Kidney (tissue), 14 donors: ENCODE data around the gene CDK5RAP2. TPM values are rescaled to one million over a fixed set of nuclear protein-coding genes. Genes with fewer than 3 reads are reported as not detected.

Experiments used
- DNase-seq, 5 donors: peaks; one replicate each; pipeline ENCODE4 v3.0.0-alpha.2; 2013 to 2020
- FAIRE-seq: peaks from 2 replicates; lab custom pipeline; 2012; peaks lifted over from hg19 to GRCh38; lab: Jason Lieb, UNC
- H3K27ac ChIP-seq, 2 donors: one replicate each; pipeline ENCODE4 v1.7.0; 2013; ENCODE audit warnings: low read depth in 2 of 2, low read length in 2 of 2, inconsistent platforms in 1 of 2
- H3K27me3 ChIP-seq: one replicate; pipeline ENCODE4 v1.7.1; 2013; ENCODE audit warnings: low read length, inconsistent platforms; ENCODE audit not compliant: control insufficient read depth, insufficient read depth
- H3K36me3 ChIP-seq, 3 donors: one replicate each; pipeline versions ENCODE4 v1.7.0 to v1.7.1; 2013; ENCODE audit warnings: low read length in 3 of 3, control low read depth in 1 of 3, inconsistent platforms in 1 of 3; ENCODE audit not compliant: insufficient read depth in 3 of 3, control insufficient read depth in 2 of 3
- H3K4me1 ChIP-seq, 3 donors: one replicate each; pipeline versions ENCODE4 v1.7.0 to v1.7.1; 2013; ENCODE audit warnings: low read length in 3 of 3, inconsistent platforms in 1 of 3, low read depth in 1 of 3; ENCODE audit not compliant: control insufficient read depth in 2 of 3, insufficient read depth in 2 of 3
- H3K4me3 ChIP-seq, 3 donors: one replicate each; pipeline versions ENCODE4 v1.7.0 to v1.8.1; 2013; ENCODE audit warnings: low read length in 3 of 3, control low read depth in 1 of 3, inconsistent platforms in 1 of 3
- H3K9ac ChIP-seq, 3 donors: one replicate each; pipeline versions ENCODE4 v1.7.0 to v1.7.1; 2013; ENCODE audit warnings: low read length in 3 of 3, control low read depth in 1 of 3, inconsistent platforms in 1 of 3
- H3K9me3 ChIP-seq, 3 donors: one replicate each; pipeline versions ENCODE4 v1.7.0 to v1.7.1; 2013; ENCODE audit warnings: low read length in 3 of 3, control low read depth in 1 of 3, inconsistent platforms in 1 of 3; ENCODE audit not compliant: control insufficient read depth in 2 of 3, insufficient read depth in 1 of 3
- intact Hi-C: fragments of 100-400 bp; cut with DNase I; formaldehyde crosslinking; loops from one replicate; pipeline ENCODE4 v1.11.1; 2022
- polyA plus RNA-seq: library from polyadenylated mRNA; stranded (reverse); fragments of 350-450 nt; fragmentation: Illumina TruSeq; extraction: RNeasy Lipid Tissue Mini Kit (QIAGEN cat#74804); gene quantifications from one replicate; pipeline ENCODE4 v1.2.3, GENCODE V29; 2014; ENCODE audit warnings: low read depth, low replicate concordance; ENCODE audit not compliant: insufficient read depth
- total RNA-seq: library from RNA; stranded (reverse); fragmentation: NEBNext Ultra II Directional; extraction: Animal tissue kit (Norgen Biotek cat#: 25700); gene quantifications from one replicate; pipeline ENCODE4 v1.2.1, GENCODE V29; 2021
- TF ChIP-seq, protein P1 (sequence below): IDR thresholded peaks from 3 replicates; pipeline ENCODE4 v1.5.1; 2012; ENCODE audit warnings: mild to moderate bottlenecking, moderate library complexity, borderline replicate concordance; ENCODE audit not compliant: insufficient read depth; ENCODE audit errors: extremely low read depth
- donor health status: control.
- donor health status: control.
- donor health status: control.
- donor health status: control.
- donor health status: control.
- donor health status: DM: yes; HTN: yes; CAD: no.
- donor health status: Normal renal cell carcinoma (clear cell type).

Gene CDK5RAP2
- total and polyA plus RNA-seq, 2 donors from 2014 or later: 20.9 to 35.3 TPM

DNA sequence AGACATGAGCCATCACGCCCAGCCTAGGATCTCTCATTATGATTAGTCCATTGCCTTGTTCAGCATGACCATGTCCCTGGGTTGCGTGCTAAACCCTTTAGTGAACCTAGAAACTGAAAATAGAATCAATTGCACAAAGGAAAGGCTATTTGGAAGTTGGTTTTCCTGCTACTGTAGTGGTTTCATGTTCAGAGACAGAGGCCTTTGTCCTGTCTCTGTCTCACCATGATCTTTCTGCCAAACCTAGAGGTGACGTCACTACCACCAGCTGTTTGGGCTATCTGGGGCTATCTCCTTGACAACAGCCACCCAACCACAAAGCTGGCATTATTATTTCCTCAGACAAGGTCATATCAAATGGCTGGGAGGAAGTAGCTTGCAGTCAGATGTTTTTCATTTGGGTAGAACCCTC lies 4.0 kb upstream of the CDK5RAP2 start:
- peak in 4 of 5 donors; percentile 66 to 73 (median 67) for DNase-seq

DNA sequence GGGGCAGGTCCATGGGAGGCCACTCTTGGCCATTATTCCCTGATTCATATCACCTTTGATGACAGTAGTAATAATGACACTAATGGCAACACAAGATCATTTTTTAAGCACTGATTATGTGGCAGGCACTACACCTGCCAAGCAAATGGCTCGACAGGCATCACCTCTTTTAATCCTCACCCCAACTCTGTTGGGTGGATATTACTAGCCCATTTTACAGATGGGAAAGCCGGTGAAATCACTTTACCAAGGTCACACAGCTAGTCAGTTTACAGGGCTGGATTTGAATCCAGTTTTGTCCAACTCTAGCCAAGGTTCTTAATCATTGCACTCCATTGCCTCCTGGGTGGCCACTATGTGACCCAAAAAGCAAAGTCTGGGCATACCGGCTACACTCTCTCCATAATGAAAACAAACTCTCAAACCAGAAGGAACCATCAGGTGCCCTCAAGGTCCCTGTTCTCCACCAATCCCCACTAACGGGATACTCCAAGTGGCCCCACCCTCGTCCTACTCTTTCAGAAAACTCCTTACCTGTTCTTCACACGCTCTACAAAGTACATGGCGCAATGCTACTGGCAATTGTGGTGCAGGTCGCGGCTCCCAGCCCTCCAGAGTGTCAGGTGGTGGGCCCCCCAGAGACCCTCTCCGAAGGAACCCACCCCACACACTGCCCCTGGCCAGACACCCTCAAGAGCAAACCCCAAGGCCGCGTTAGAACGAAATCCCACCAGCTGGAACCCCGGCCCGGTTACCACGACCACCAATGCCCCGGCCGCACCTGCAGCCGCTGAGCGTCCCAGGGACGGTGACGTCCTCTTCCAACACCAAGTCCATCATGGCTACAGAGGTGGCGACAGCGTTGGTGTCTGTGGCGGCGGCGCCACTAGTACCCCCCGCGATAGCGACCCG lies 572 bp downstream of the CDK5RAP2 start:
- H3K27ac ChIP-seq: no peak overlapping the region
- peak in 3 of 5 donors; percentile 11 to 56 (median 42) for DNase-seq

More for the DNA sequence above, 4.0 kb upstream of the CDK5RAP2 start:
- H3K27ac ChIP-seq: no peak overlapping the region
- H3K4me3 ChIP-seq: no peak overlapping the region
- H3K36me3 ChIP-seq: no peaks in the 10 kb centered on the region
- H3K4me1 ChIP-seq: peaks cover 2 to 9% (median 9%) of the 10 kb centered on the region in 3 donors
- intact Hi-C loops: no loop called here
- TF ChIP-seq, protein P1, sequence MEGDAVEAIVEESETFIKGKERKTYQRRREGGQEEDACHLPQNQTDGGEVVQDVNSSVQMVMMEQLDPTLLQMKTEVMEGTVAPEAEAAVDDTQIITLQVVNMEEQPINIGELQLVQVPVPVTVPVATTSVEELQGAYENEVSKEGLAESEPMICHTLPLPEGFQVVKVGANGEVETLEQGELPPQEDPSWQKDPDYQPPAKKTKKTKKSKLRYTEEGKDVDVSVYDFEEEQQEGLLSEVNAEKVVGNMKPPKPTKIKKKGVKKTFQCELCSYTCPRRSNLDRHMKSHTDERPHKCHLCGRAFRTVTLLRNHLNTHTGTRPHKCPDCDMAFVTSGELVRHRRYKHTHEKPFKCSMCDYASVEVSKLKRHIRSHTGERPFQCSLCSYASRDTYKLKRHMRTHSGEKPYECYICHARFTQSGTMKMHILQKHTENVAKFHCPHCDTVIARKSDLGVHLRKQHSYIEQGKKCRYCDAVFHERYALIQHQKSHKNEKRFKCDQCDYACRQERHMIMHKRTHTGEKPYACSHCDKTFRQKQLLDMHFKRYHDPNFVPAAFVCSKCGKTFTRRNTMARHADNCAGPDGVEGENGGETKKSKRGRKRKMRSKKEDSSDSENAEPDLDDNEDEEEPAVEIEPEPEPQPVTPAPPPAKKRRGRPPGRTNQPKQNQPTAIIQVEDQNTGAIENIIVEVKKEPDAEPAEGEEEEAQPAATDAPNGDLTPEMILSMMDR: no peak
- H3K27me3 ChIP-seq: no peaks in the 10 kb centered on the region
- H3K9ac ChIP-seq: no peak overlapping the region
- FAIRE-seq: no peak
- H3K9me3 ChIP-seq: no peaks in the 10 kb centered on the region

DNA sequence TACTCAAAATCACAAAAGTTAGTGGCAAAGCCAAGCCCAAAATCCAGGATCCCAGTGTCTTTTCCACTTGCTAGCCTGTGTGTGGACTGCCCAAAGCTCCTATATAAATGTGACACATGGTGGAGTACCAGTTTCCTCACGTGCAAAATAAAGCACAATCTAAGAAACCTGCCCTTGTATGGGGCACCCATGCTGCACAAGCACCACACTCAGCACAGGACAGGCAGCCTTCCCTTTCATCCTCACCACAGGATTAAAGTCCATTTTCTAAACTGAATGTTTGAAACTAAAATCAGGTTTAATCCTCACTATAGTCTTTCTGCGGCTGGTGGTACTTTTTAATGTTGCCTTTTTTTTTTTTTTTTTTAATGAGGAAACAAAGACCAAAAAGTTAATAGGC lies 5.5 kb downstream of the CDK5RAP2 start:
- no peak overlapping the region for H3K27ac ChIP-seq
- no peak for DNase-seq
- TF ChIP-seq, protein P1: no peak
- no peaks in the 10 kb centered on the region for H3K9me3 ChIP-seq
- peaks cover 2 to 11% (median 8%) of the 10 kb centered on the region in 3 donors for H3K4me1 ChIP-seq
- H3K27me3 ChIP-seq: no peaks in the 10 kb centered on the region
- intact Hi-C loops: no loop called here
- no peak for FAIRE-seq
- peaks cover 2 to 17% (median 14%) of the 10 kb centered on the region in 3 donors for H3K36me3 ChIP-seq
- H3K4me3 ChIP-seq: no peak overlapping the region
- no peak overlapping the region for H3K9ac ChIP-seq

More for the DNA sequence above, 572 bp downstream of the CDK5RAP2 start:
- H3K9ac ChIP-seq: peak overlapping the region; percentile 69 to 77 (median 71)
- H3K4me3 ChIP-seq: peak overlapping the region; percentile 85 to 94 (median 90)
- no peaks in the 10 kb centered on the region for H3K9me3 ChIP-seq
- FAIRE-seq: no peak
- TF ChIP-seq, protein P1: no peak
- H3K36me3 ChIP-seq: no peaks in the 10 kb centered on the region
- H3K27me3 ChIP-seq: no peaks in the 10 kb centered on the region
- intact Hi-C loops: no loop called here
- peaks cover 2 to 12% (median 11%) of the 10 kb centered on the region in 3 donors for H3K4me1 ChIP-seq
